ENCODE data around the gene FOXD4L1.
A peak's percentile ranks its signal among the peaks of the same experiment; 100 is the strongest.
"Not testable (repeated sequence)": the region's sequence is repeated elsewhere in the genome, so short reads cannot be mapped to it uniquely, and the experiment has no call there.

Gene FOXD4L1

DNA sequence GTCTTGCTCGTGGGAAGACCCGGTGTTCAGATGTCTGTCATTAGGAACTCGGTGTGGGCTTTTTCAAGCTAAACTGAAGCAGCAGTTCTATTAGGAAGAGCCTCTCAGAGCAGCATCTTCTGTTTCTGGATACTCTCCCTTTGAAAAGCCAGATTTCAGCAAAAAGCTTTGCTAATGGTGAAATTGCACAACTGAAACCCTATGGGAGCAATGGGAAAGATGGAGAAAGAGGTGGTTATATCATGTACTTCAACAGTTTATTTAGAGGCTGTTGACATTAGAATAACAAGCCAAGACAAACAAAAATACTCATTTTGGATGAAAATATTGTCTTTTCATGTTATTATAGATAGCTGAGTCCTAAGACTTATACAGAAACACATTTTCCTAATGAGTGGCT, 30.4 kb downstream of the FOXD4L1 start:
- H3K4me1 ChIP-seq (ENCODE audit: control insufficient read depth in 1 of 2, insufficient read depth in 2 of 2, low read length in 2 of 2); H3K27ac ChIP-seq (ENCODE audit: low read length); H3K36me3 ChIP-seq (ENCODE audit: control insufficient read depth in 1 of 2, insufficient read depth in 2 of 2, low read length in 2 of 2); H3K9me3 ChIP-seq (ENCODE audit: control insufficient read depth in 1 of 2, low read length in 2 of 2); H3K4me3 ChIP-seq (ENCODE audit: low read depth in 1 of 2, low read length in 2 of 2); H3K27me3 ChIP-seq (ENCODE audit: low read depth, low read length): not testable (repeated sequence)

DNA sequence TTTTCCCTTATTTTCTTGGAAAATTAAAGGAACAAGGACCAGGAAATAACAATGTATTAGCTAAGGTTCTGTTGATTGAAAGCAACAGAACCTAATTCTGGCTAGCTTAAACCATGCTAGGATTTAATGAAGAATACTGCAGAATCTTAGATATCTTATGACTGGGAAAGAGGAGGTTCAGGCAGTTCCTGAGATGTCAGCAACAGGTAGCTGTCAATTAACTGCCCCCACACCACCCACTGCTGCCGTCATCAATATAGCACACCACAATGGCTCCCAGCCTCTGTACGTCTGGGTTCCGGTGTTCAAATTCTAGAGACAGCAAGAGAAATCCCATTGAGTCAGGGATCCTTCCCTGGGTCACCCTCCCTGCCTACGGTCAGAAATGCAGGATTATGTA, 34.5 kb downstream of the FOXD4L1 start:
- H3K27me3 ChIP-seq (ENCODE audit: low read depth, low read length), result not testable (repeated sequence)

DNA sequence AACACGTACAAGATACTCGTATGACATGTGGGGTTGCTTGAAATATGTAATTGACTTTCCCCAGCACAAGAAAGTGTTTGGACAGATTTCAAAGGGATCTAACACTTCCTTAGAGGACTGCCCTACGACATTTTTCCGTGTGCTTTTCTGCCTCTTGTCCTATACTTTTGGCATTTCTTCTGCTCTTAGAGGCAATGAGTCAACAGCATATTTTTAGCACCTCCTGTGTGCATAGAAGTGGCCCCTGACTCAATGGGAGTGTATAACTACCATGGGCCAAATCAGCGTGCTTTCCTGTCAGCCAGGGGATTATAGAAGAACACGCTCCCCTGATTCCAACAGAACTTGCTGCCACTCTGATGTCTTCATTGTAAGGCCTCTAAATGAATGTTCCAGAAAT, 38.1 kb downstream of the FOXD4L1 start:
- not testable (repeated sequence) for H3K27me3 ChIP-seq (ENCODE audit: low read depth, low read length); H3K27ac ChIP-seq (ENCODE audit: low read length); H3K9me3 ChIP-seq (ENCODE audit: control insufficient read depth in 1 of 2, low read length in 2 of 2); H3K4me1 ChIP-seq (ENCODE audit: control insufficient read depth in 1 of 2, insufficient read depth in 2 of 2, low read length in 2 of 2); H3K4me3 ChIP-seq (ENCODE audit: low read depth in 1 of 2, low read length in 2 of 2); H3K36me3 ChIP-seq (ENCODE audit: control insufficient read depth in 1 of 2, insufficient read depth in 2 of 2, low read length in 2 of 2)

More for the DNA sequence above, 34.5 kb downstream of the FOXD4L1 start:
- not testable (repeated sequence) for H3K9me3 ChIP-seq (ENCODE audit: control insufficient read depth in 1 of 2, low read length in 2 of 2); H3K36me3 ChIP-seq (ENCODE audit: control insufficient read depth in 1 of 2, insufficient read depth in 2 of 2, low read length in 2 of 2); H3K4me1 ChIP-seq (ENCODE audit: control insufficient read depth in 1 of 2, insufficient read depth in 2 of 2, low read length in 2 of 2); H3K4me3 ChIP-seq (ENCODE audit: low read depth in 1 of 2, low read length in 2 of 2); H3K27ac ChIP-seq (ENCODE audit: low read length)

DNA sequence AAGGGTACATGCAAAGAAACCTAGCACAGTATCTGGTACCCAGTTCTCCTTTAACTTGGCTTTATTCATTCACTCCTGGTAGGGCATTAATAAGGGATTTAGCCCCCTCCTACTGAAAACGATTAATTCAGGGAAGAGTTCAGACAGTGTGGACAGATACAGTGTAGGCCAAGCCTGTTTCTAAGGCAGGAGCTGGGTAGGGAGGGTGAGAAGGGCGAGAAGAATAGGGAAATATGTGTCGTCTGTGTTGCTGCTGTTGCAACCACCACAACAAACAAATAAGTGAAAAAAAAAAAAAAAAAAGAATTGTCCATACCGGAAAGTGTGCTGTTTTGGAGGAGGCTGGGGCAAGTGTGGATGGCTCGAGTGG, 42.4 kb downstream of the FOXD4L1 start:
- H3K27me3 ChIP-seq (ENCODE audit: low read depth, low read length); H3K9me3 ChIP-seq (ENCODE audit: control insufficient read depth in 1 of 2, low read length in 2 of 2); H3K4me1 ChIP-seq (ENCODE audit: control insufficient read depth in 1 of 2, insufficient read depth in 2 of 2, low read length in 2 of 2); H3K4me3 ChIP-seq (ENCODE audit: low read depth in 1 of 2, low read length in 2 of 2); H3K27ac ChIP-seq (ENCODE audit: low read length); H3K36me3 ChIP-seq (ENCODE audit: control insufficient read depth in 1 of 2, insufficient read depth in 2 of 2, low read length in 2 of 2): not testable (repeated sequence)

DNA sequence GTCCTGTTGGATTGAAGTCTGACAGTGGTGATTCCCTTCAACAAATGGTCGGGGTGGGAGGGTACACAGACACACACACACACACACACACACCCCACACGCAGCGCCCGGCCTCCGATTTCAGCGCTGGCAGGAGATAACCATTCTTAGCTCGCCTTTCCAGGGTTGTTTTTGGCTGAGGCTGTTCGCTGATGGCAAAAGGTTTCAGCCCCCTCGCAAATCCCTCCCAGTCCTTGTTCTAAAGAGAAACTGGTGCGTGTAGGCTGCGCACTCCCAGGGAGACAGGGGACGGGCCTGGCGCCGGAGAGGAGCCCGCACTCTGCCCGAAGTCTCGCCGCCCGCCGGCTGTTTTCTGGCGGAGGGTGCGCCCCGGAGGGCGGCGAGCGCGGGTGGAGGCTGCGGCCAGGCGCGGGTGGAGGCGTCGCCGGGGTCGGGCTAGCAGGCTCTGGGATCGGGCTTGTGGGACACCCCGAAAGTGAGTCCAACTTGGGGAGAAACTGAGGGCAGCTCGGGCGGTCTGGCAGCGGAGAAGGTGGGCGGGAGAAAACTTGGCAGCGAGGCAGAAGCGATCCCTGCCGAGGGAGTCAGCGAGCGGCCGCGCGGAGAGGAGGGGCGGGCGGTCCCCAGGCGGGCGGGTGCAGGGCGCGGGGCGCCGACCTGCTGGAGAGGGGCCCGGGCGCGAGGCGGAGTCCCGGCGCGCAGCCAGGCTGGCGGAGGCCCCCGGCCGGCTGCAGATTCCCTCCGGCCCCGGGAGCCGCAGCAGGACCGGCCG, 42.9 kb downstream of the FOXD4L1 start:
- not testable (repeated sequence) for H3K27ac ChIP-seq (ENCODE audit: low read length); H3K9me3 ChIP-seq (ENCODE audit: control insufficient read depth in 1 of 2, low read length in 2 of 2); H3K27me3 ChIP-seq (ENCODE audit: low read depth, low read length); H3K36me3 ChIP-seq (ENCODE audit: control insufficient read depth in 1 of 2, insufficient read depth in 2 of 2, low read length in 2 of 2); H3K4me1 ChIP-seq (ENCODE audit: control insufficient read depth in 1 of 2, insufficient read depth in 2 of 2, low read length in 2 of 2)
- H3K4me3 ChIP-seq (ENCODE audit: low read depth in 1 of 2, low read length in 2 of 2), result peak overlapping the region in 1 of 2 donors; percentile 68

DNA sequence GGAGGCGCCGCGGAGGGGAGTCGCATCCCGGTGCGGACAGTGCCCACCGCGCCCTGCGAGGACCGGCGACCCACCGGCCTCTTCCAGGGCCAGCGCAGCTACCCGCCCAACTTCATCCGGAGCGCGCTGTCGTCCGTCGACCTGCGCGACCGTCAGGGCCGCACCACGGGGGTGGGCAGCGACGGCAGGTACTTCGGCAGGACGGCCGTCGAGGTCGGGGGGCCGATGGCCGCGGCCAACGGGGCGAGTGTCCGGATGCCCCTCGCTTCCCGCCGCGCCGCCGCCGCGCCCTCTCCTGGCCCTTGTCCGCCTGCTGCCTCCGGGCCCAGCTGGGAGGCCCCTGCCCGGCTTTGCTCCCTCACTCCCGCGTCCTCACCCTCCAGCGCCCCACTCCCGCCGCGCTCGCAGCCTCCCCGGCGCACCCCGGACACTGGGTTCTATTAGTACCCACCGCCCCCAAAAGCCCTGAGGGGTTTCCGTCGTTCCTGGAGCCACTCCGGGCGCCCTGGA, 43.6 kb downstream of the FOXD4L1 start:
- H3K9me3 ChIP-seq (ENCODE audit: control insufficient read depth in 1 of 2, low read length in 2 of 2); H3K27me3 ChIP-seq (ENCODE audit: low read depth, low read length); H3K4me1 ChIP-seq (ENCODE audit: control insufficient read depth in 1 of 2, insufficient read depth in 2 of 2, low read length in 2 of 2); H3K36me3 ChIP-seq (ENCODE audit: control insufficient read depth in 1 of 2, insufficient read depth in 2 of 2, low read length in 2 of 2); H3K27ac ChIP-seq (ENCODE audit: low read length): not testable (repeated sequence)
- H3K4me3 ChIP-seq (ENCODE audit: low read depth in 1 of 2, low read length in 2 of 2), result peak overlapping the region in 1 of 2 donors; percentile 68

GRCh38 chr2:113542529-113542928, 44.1 kb downstream of the FOXD4L1 start:
- H3K4me3 ChIP-seq (ENCODE audit: low read depth in 1 of 2, low read length in 2 of 2), result peak overlapping the region in 1 of 2 donors; percentile 68
- not testable (repeated sequence) for H3K4me1 ChIP-seq (ENCODE audit: control insufficient read depth in 1 of 2, insufficient read depth in 2 of 2, low read length in 2 of 2); H3K27ac ChIP-seq (ENCODE audit: low read length)

More at GRCh38 chr2:113542529-113542928, 44.1 kb downstream of the FOXD4L1 start:
- H3K36me3 ChIP-seq (ENCODE audit: control insufficient read depth in 1 of 2, insufficient read depth in 2 of 2, low read length in 2 of 2); H3K9me3 ChIP-seq (ENCODE audit: control insufficient read depth in 1 of 2, low read length in 2 of 2); H3K27me3 ChIP-seq (ENCODE audit: low read depth, low read length): not testable (repeated sequence)
